ENCODE results near the gene IGSF9B. TPM values are rescaled to one million over a fixed set of nuclear protein-coding genes. Genes with fewer than 3 reads are reported as not detected.
A peak's percentile ranks its signal among the peaks of the same experiment; 100 is the strongest.
"Not testable (repeated sequence)": the region's sequence is repeated elsewhere in the genome, so short reads cannot be mapped to it uniquely, and the experiment has no call there.

The IGSF9B gene, protein sequence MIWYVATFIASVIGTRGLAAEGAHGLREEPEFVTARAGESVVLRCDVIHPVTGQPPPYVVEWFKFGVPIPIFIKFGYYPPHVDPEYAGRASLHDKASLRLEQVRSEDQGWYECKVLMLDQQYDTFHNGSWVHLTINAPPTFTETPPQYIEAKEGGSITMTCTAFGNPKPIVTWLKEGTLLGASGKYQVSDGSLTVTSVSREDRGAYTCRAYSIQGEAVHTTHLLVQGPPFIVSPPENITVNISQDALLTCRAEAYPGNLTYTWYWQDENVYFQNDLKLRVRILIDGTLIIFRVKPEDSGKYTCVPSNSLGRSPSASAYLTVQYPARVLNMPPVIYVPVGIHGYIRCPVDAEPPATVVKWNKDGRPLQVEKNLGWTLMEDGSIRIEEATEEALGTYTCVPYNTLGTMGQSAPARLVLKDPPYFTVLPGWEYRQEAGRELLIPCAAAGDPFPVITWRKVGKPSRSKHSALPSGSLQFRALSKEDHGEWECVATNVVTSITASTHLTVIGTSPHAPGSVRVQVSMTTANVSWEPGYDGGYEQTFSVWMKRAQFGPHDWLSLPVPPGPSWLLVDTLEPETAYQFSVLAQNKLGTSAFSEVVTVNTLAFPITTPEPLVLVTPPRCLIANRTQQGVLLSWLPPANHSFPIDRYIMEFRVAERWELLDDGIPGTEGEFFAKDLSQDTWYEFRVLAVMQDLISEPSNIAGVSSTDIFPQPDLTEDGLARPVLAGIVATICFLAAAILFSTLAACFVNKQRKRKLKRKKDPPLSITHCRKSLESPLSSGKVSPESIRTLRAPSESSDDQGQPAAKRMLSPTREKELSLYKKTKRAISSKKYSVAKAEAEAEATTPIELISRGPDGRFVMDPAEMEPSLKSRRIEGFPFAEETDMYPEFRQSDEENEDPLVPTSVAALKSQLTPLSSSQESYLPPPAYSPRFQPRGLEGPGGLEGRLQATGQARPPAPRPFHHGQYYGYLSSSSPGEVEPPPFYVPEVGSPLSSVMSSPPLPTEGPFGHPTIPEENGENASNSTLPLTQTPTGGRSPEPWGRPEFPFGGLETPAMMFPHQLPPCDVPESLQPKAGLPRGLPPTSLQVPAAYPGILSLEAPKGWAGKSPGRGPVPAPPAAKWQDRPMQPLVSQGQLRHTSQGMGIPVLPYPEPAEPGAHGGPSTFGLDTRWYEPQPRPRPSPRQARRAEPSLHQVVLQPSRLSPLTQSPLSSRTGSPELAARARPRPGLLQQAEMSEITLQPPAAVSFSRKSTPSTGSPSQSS (N-terminal part only)
- 1 to 10 TPM; 5.0 to 6.0 TPM for total RNA-seq

DNA sequence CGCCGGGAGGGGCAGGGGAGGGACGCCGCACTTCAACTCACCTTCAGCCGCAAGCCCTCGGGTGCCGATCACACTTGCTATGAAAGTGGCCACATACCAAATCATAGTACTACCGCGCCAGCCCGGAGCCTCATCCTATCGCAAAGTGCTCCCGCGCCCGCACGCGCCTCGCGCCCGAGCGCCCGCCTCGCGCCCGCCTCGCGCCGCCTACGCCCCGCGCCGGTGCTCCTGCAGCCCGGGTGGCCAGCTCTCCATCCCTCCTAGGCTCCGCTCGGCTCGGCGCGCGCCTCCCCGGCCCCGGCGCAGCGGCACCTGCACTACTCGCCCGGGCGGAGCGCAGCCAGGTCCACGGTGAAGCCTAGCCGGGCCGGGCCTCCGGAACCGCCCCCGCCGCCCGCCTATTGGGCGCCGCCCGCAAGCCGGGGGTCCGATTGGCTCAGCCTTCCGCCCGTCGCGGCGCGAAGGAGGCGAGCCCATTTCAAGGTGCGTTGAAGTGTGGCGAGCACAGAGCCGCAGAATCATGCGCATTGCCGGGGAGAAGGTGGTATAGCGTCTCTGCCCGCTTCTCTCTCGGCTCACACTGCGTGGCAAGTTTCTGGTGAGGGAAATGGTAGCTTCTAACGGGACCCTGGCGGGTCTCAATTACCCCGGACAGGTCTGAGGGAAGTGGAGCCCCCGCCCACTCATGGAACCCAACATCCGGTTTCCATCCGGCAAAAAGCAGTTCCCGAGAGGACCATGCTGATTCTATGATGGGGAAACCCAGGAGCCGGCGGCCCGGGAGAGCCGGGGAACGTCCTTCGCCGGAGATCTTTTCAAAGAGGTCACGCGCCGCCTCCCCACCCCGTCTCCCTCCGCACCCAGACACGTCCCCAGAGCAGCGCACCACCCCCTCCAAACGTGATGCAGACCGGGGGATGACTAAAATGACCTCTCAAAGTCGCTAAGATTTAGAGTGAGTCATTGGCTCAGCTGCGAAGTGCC, at the start of gene IGSF9B:
TSS of gene IGSF9B (minus strand) at position 319 of the 984 bp plus-strand sequence. CDS start at position 105, 214 bp downstream.
- intact Hi-C loops (cut with DNase I) = loop anchor here (10.0 kb wide), 1 partner anchor 78 kb away; no protein-coding TSS in a partner anchor
- DNase-seq = peak; percentile 90
- H3K4me1 ChIP-seq = peaks cover 3% of the 10 kb centered on the region
- no peaks in the 10 kb centered on the region for H3K9me3 ChIP-seq
- TF ChIP-seq, protein P1, sequence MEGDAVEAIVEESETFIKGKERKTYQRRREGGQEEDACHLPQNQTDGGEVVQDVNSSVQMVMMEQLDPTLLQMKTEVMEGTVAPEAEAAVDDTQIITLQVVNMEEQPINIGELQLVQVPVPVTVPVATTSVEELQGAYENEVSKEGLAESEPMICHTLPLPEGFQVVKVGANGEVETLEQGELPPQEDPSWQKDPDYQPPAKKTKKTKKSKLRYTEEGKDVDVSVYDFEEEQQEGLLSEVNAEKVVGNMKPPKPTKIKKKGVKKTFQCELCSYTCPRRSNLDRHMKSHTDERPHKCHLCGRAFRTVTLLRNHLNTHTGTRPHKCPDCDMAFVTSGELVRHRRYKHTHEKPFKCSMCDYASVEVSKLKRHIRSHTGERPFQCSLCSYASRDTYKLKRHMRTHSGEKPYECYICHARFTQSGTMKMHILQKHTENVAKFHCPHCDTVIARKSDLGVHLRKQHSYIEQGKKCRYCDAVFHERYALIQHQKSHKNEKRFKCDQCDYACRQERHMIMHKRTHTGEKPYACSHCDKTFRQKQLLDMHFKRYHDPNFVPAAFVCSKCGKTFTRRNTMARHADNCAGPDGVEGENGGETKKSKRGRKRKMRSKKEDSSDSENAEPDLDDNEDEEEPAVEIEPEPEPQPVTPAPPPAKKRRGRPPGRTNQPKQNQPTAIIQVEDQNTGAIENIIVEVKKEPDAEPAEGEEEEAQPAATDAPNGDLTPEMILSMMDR (IDR thresholded peaks at IDR 0.05) = no peak
- peak within 1 kb of the TSS; percentile 1 for H3K27ac ChIP-seq
- no peaks in the 10 kb centered on the region for H3K36me3 ChIP-seq
- H3K4me3 ChIP-seq = peak within 1 kb of the TSS; percentile 44
- peaks cover 15% of the 10 kb centered on the region for H3K27me3 ChIP-seq
- peak within 1 kb of the TSS in 1 of 2 donors; percentile 52 for H3K9ac ChIP-seq (ENCODE audit: low read depth in 2 of 2, low read length in 2 of 2)

DNA sequence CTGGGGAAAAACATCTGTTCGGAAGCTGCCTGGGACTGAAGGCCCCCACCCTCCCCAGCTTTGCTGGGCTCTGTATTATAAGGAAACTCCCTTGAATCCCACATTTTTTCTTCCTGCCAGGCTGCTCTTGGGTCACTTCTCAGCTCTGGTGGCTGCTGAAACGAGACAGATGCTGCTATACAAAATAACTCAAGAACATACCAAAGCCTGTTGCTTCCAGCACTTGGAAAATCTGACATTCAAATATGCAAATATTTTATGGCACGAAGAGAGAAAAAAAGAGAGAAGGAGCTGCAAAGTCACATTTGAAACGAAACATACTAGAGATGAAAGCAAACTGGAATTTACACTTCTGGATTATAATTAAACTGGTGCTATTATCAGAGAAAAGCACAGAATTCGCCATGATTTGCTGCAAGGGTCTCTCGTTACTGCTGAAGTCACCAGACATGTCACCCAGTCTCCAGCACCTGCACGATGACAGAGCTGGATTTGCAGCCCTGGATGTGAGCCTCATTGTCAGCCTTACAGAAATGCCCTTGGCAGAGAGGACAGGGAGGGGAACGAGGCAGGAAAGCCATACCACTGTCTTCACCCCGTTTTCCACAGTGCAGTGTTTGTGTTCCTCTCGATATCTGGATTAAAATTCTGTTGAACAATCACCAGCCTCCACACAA, 47.9 kb upstream of the IGSF9B start:
- no peaks in the 10 kb centered on the region for H3K4me1 ChIP-seq
- DNase-seq = no peak
- H3K9ac ChIP-seq (ENCODE audit: low read depth in 2 of 2, low read length in 2 of 2) = no peak overlapping the region
- TF ChIP-seq, protein P1 (IDR thresholded peaks at IDR 0.05) = no peak
- no peak overlapping the region for H3K4me3 ChIP-seq
- H3K9me3 ChIP-seq = no peaks in the 10 kb centered on the region
- H3K36me3 ChIP-seq = no peaks in the 10 kb centered on the region
- no peaks in the 10 kb centered on the region for H3K27me3 ChIP-seq
- H3K27ac ChIP-seq = no peak overlapping the region
- intact Hi-C loops (cut with DNase I) = no loop called here

DNA sequence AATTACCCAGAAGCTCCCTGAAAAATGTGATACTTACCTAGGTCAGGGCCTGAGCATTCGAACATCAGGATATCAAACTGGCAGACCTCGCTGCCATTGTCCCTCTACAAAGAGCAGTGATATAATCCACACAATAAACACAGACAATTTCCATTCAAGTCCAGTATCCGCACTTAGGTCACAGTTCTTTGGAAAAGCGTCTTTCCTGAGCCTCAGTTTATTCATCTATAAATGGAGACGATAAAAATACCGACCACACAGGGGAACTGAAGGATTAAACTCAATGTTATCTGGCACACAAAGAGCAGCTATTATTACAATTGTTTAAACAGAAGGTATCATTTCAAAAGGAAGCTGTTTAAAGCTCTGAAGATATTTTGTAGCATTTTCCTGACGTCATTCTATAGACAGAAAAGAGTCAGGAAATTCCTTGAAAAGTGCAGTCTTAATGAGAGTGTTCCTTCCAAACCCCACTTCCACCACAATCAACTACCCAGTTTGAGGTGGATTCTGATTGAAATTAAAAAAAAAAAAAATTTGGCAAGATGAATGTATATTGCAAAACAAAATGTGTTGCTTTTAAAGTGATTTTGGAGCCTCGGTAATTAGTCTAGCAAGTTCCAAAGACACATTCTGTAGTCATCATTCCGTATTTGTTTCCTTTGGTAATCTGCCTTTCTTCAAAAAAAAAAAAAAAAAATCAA, 47.2 kb upstream of the IGSF9B start:
- intact Hi-C loops (cut with DNase I) = no loop called here
- H3K27ac ChIP-seq = no peak overlapping the region
- H3K27me3 ChIP-seq = no peaks in the 10 kb centered on the region

DNA sequence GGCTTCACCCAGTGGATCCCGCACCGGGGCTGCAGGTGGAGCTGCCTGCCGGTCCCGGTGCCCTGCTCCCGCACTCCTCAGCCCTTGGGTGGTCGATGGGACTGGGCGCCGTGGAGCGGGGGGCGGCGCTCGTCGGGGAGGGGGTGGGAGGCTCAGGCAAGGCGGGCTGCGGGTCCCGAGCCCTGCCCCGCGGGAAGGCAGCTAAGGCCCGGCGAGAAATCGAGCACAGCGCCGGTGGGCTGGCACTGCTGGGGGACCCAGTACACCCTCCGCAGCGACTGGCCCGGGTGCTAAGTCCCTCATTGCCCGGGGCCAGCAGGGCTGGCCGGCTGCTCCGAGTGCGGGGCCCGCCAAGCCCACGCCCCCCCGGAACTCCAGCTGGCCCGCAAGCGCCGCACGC, 46.1 kb upstream of the IGSF9B start:
- intact Hi-C loops (cut with DNase I); H3K27me3 ChIP-seq; H3K36me3 ChIP-seq; H3K4me1 ChIP-seq; H3K9me3 ChIP-seq; DNase-seq; H3K27ac ChIP-seq; H3K4me3 ChIP-seq; H3K9ac ChIP-seq (ENCODE audit: low read depth in 2 of 2, low read length in 2 of 2): not testable (repeated sequence)

More for the DNA sequence above, 47.2 kb upstream of the IGSF9B start:
- Histone ChIP-seq H3K36me3 (no peaks in the 10 kb centered on the region), H3K9me3 (no peaks in the 10 kb centered on the region), H3K4me3 (no peak overlapping the region), H3K9ac (ENCODE audit: low read depth in 2 of 2, low read length in 2 of 2) (no peak overlapping the region), H3K4me1 (no peaks in the 10 kb centered on the region)
- TF ChIP-seq, protein P1 (IDR thresholded peaks at IDR 0.05) = no peak
- no peak for DNase-seq

DNA sequence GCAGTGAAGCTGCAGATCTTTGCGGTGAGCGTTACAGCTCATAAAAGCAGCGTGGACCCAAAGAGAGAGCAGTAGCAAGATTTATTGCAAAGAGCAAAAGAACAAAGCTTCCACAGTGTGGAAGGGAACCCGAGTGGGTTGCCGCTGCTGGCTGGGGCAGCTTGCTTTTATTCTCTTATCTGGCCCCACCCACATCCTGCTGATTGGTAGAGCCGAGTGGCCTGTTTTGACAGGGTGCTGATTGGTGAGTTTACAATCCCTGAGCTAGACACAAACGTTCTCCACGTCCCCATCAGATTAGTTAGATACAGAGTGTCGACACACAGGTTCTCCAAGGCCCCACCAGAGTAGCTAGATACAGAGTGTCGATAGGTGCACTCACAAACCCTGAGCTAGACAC, 45.6 kb upstream of the IGSF9B start:
- H3K9ac ChIP-seq (ENCODE audit: low read depth in 2 of 2, low read length in 2 of 2); H3K36me3 ChIP-seq; H3K27me3 ChIP-seq; DNase-seq; H3K4me3 ChIP-seq; H3K4me1 ChIP-seq; H3K27ac ChIP-seq; H3K9me3 ChIP-seq; intact Hi-C loops (cut with DNase I): not testable (repeated sequence)
